ENCODE data around the gene MAGI2.
"Not testable (repeated sequence)": the region's sequence is repeated elsewhere in the genome, so short reads cannot be mapped to it uniquely, and the experiment has no call there.

The MAGI2 gene

DNA sequence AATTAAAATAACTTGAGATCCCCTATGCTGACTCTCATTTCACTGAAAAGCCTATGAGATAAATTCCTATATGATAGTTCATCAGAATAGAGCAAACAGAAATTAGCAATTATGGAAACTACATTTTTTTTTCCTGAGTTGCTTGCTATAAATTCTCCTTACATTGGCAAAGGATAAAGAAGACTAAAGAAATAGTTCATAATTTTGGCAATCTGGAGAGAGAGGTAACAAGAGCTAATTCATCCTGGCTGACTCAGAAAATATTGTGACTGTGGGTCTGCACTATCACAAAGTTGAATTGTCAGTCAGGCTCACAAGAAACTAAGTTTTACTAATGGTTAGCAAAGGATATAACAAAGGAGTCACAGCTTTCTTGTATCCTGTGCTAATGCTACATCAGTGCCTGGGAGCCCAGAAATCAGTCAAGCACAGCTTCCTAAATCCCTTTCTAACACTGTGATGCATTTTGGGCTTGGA is 483.0 kb downstream of the MAGI2 start:
- DNase-seq (ENCODE audit: low spot score) = no peak
- H3K9me3 ChIP-seq (ENCODE audit: severe bottlenecking) = no peaks in the 10 kb centered on the region
- no peaks in the 10 kb centered on the region for H3K4me1 ChIP-seq (ENCODE audit: insufficient read depth, poor library complexity, severe bottlenecking)
- H3K4me3 ChIP-seq (ENCODE audit: severe bottlenecking) = no peak overlapping the region
- no peak for ATAC-seq (ENCODE audit: low read depth)
- H3K27me3 ChIP-seq (ENCODE audit: insufficient read depth, poor library complexity, severe bottlenecking) = no peaks in the 10 kb centered on the region
- no peak overlapping the region for H3K27ac ChIP-seq (ENCODE audit: poor library complexity, severe bottlenecking)
- TF ChIP-seq, protein P1, sequence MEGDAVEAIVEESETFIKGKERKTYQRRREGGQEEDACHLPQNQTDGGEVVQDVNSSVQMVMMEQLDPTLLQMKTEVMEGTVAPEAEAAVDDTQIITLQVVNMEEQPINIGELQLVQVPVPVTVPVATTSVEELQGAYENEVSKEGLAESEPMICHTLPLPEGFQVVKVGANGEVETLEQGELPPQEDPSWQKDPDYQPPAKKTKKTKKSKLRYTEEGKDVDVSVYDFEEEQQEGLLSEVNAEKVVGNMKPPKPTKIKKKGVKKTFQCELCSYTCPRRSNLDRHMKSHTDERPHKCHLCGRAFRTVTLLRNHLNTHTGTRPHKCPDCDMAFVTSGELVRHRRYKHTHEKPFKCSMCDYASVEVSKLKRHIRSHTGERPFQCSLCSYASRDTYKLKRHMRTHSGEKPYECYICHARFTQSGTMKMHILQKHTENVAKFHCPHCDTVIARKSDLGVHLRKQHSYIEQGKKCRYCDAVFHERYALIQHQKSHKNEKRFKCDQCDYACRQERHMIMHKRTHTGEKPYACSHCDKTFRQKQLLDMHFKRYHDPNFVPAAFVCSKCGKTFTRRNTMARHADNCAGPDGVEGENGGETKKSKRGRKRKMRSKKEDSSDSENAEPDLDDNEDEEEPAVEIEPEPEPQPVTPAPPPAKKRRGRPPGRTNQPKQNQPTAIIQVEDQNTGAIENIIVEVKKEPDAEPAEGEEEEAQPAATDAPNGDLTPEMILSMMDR (IDR thresholded peaks at IDR 0.05; ENCODE audit: poor library complexity, severe bottlenecking) = no peak
- no peaks in the 10 kb centered on the region for H3K36me3 ChIP-seq (ENCODE audit: low read depth)

DNA sequence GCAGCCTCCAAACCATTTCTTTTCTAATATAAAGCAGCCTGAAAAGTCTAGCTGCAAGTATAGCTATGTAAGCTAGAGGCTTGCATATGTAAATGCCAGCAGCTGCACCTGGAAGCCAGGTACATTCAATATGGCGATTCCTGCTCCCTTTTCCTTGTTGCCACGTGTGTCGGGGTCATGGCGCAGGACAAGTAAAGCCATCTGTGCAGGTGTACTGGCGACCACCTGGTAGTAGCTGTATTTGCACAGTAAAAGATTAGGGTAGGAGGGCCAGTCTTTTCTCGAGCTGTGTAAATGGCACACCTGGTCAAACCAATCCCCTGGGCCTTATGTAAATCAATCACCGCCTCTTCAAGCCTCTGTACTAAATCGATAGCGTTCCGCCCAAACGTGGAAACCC is 484.5 kb downstream of the MAGI2 start:
- TF ChIP-seq, protein P1 (IDR thresholded peaks at IDR 0.05; ENCODE audit: poor library complexity, severe bottlenecking) = no peak
- Histone ChIP-seq H3K27me3 (ENCODE audit: insufficient read depth, poor library complexity, severe bottlenecking) (no peaks in the 10 kb centered on the region), H3K27ac (ENCODE audit: poor library complexity, severe bottlenecking) (no peak overlapping the region), H3K4me1 (ENCODE audit: insufficient read depth, poor library complexity, severe bottlenecking) (no peaks in the 10 kb centered on the region), H3K36me3 (ENCODE audit: low read depth) (no peaks in the 10 kb centered on the region), H3K4me3 (ENCODE audit: severe bottlenecking) (no peak overlapping the region), H3K9me3 (ENCODE audit: severe bottlenecking) (no peaks in the 10 kb centered on the region)
- ATAC-seq (ENCODE audit: low read depth) (no peak), DNase-seq (ENCODE audit: low spot score) (no peak)

DNA sequence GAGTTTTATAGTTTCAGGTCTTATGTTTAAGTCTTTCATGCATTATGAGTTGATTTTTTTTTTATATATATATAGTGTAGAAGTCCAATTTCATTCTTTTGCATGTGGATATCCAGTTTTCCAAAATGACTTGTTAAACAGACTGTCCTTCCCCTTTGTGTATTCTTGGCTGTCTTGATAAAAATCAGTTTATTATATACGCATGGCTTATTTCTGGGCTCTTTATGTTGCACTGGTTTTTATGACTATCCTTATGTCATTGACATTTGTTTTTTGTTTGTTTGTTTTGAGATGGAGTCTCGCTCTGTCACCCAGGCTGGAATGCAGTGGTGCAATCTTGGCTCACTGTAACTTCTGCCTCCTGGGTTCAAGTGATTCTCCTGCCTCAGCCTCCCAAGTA is 485.9 kb downstream of the MAGI2 start:
- not testable (repeated sequence) for H3K9me3 ChIP-seq (ENCODE audit: severe bottlenecking); DNase-seq (ENCODE audit: low spot score); H3K36me3 ChIP-seq (ENCODE audit: low read depth); ATAC-seq (ENCODE audit: low read depth); H3K4me1 ChIP-seq (ENCODE audit: insufficient read depth, poor library complexity, severe bottlenecking); H3K4me3 ChIP-seq (ENCODE audit: severe bottlenecking); H3K27me3 ChIP-seq (ENCODE audit: insufficient read depth, poor library complexity, severe bottlenecking); H3K27ac ChIP-seq (ENCODE audit: poor library complexity, severe bottlenecking)

DNA sequence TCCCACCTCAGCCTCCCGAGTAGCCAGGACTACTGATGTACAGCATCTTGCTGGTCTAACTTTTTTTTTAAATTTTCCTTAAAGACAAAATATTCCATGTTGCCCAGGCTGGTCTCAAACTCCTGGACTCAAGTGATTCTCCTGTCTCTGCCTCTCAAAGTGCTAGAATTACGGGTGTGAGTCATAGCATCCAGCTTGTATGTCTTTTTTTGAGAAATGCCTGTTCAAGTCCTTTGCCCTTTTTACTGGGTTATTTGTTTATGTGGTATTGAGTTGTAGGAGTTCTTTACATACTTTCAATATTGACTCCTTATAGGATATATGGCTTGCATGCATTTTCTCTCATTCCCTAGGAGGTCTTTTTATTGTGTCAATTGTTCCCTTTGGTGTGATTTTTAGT is 486.4 kb downstream of the MAGI2 start:
- Histone ChIP-seq H3K4me3 (ENCODE audit: severe bottlenecking) (no peak overlapping the region), H3K9me3 (ENCODE audit: severe bottlenecking) (no peaks in the 10 kb centered on the region), H3K27ac (ENCODE audit: poor library complexity, severe bottlenecking) (no peak overlapping the region), H3K27me3 (ENCODE audit: insufficient read depth, poor library complexity, severe bottlenecking) (no peaks in the 10 kb centered on the region), H3K4me1 (ENCODE audit: insufficient read depth, poor library complexity, severe bottlenecking) (no peaks in the 10 kb centered on the region), H3K36me3 (ENCODE audit: low read depth) (no peaks in the 10 kb centered on the region)
- ATAC-seq (ENCODE audit: low read depth) (no peak), DNase-seq (ENCODE audit: low spot score) (no peak)
- TF ChIP-seq, protein P1 (IDR thresholded peaks at IDR 0.05; ENCODE audit: poor library complexity, severe bottlenecking) = no peak

DNA sequence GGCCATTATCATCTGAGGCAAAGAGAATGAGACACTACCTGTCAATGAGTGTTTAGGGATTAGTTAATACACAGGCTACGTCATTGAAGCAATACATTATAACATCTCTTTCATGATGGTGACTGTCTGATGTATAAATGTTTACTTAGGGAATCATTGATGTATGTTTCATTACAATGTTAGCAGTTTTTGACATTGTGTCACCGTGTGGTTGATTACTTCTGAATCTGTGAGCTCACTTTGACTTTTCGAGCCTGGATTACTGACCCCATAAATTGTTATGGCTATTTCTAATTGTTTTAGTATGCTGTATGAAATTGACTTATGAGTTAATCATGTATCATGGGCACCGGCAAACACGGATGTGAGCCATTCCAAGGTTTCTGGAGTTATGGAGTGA is 494.0 kb downstream of the MAGI2 start:
- Histone ChIP-seq H3K4me1 (ENCODE audit: insufficient read depth, poor library complexity, severe bottlenecking) (peaks cover 8% of the 10 kb centered on the region), H3K4me3 (ENCODE audit: severe bottlenecking) (no peak overlapping the region), H3K27me3 (ENCODE audit: insufficient read depth, poor library complexity, severe bottlenecking) (no peaks in the 10 kb centered on the region), H3K9me3 (ENCODE audit: severe bottlenecking) (no peaks in the 10 kb centered on the region), H3K36me3 (ENCODE audit: low read depth) (no peaks in the 10 kb centered on the region), H3K27ac (ENCODE audit: poor library complexity, severe bottlenecking) (no peak overlapping the region)
- no peak for DNase-seq (ENCODE audit: low spot score)
- TF ChIP-seq, protein P1 (IDR thresholded peaks at IDR 0.05; ENCODE audit: poor library complexity, severe bottlenecking) = no peak
- peak; percentile 85 for ATAC-seq (ENCODE audit: low read depth)
